Testis (tissue), 3 donors: ENCODE results near the gene SMG7. TPM values are rescaled to one million over a fixed set of nuclear protein-coding genes. Genes with fewer than 3 reads are reported as not detected.

Experiments used
- DNase-seq: peaks from one replicate; pipeline ENCODE4 v3.0.0-alpha.2; 2019
- H3K27ac ChIP-seq, 2 donors: fragments of 200-600 bp; sonication (generic); one replicate each; pipeline ENCODE4 v1.5.1; 2019
- H3K27me3 ChIP-seq: fragments of 200-600 bp; sonication (generic); one replicate; pipeline ENCODE4 v1.5.1; 2019
- H3K36me3 ChIP-seq: fragments of 200-600 bp; sonication (generic); one replicate; pipeline ENCODE4 v1.5.1; 2017; ENCODE audit warnings: low read depth; ENCODE audit errors: missing control alignments
- H3K4me1 ChIP-seq: fragments of 200-600 bp; sonication (generic); one replicate; pipeline ENCODE4 v1.5.1; 2019
- H3K4me3 ChIP-seq, 2 donors: fragments of 200-600 bp; sonication (generic); one replicate each; pipeline ENCODE4 v1.5.1; 2017 to 2019
- H3K9me3 ChIP-seq: fragments of 200-600 bp; sonication (generic); one replicate; pipeline ENCODE4 v1.5.1; 2017
- POLR2A ChIP-seq: fragments of 450-650 bp; IDR thresholded peaks from one replicate; pipeline ENCODE4 v1.6.1; 2017; ENCODE audit warnings: antibody characterized with exemption, mild to moderate bottlenecking, moderate library complexity
- WGBS, 2 donors: methylation state at CpG; one replicate each; pipeline ENCODE4 v1.1.5; 2018; 5-methylcytosine and 5-hydroxymethylcytosine counted together
- intact Hi-C: fragments of 100-400 bp; cut with DNase I; formaldehyde crosslinking; loops from one replicate; pipeline ENCODE4 v1.15.1; 2023; ENCODE audit warnings: low total_unique reads
- polyA plus RNA-seq: library from polyadenylated mRNA; stranded (reverse); fragments of 350-450 nt; fragmentation: Illumina TruSeq; extraction: RNeasy Lipid Tissue Mini Kit (QIAGEN cat#74804); gene quantifications from one replicate; pipeline ENCODE4 v1.2.3, GENCODE V29; 2014; ENCODE audit warnings: low read depth, low replicate concordance; ENCODE audit not compliant: insufficient read depth
- total RNA-seq, 2 donors: library from RNA; depleted of rRNA; stranded (reverse); fragments of >200 nt; gene quantifications; one replicate each; pipeline ENCODE4 v1.2.3, GENCODE V29; 2016
- TF ChIP-seq, protein P1 (sequence below), 3 experiments: fragments of 450-650 bp in 2 of 3; fragments of 200-600 bp in 1 of 3; sonication (generic) in 1 of 3; IDR thresholded peaks; one replicate each; pipeline ENCODE4 v1.5.1; 2016 to 2019; ENCODE audit warnings: antibody characterized with exemption in 3 of 3, mild to moderate bottlenecking in 2 of 3, moderate library complexity in 1 of 3

Gene SMG7
- total and polyA plus RNA-seq, 3 donors from 2014 or later: 109 to 157 (median 139) TPM

- 84 to 91% methylated on average over 4 of the region's 4 CpGs for WGBS, 2 donors
- no peaks in the 10 kb centered on the region for H3K9me3 ChIP-seq
- intact Hi-C loops: no loop called here
- H3K4me1 ChIP-seq: no peaks in the 10 kb centered on the region
- H3K27me3 ChIP-seq: no peaks in the 10 kb centered on the region
- no peak for DNase-seq
- TF ChIP-seq, protein P1, sequence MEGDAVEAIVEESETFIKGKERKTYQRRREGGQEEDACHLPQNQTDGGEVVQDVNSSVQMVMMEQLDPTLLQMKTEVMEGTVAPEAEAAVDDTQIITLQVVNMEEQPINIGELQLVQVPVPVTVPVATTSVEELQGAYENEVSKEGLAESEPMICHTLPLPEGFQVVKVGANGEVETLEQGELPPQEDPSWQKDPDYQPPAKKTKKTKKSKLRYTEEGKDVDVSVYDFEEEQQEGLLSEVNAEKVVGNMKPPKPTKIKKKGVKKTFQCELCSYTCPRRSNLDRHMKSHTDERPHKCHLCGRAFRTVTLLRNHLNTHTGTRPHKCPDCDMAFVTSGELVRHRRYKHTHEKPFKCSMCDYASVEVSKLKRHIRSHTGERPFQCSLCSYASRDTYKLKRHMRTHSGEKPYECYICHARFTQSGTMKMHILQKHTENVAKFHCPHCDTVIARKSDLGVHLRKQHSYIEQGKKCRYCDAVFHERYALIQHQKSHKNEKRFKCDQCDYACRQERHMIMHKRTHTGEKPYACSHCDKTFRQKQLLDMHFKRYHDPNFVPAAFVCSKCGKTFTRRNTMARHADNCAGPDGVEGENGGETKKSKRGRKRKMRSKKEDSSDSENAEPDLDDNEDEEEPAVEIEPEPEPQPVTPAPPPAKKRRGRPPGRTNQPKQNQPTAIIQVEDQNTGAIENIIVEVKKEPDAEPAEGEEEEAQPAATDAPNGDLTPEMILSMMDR (IDR thresholded peaks at IDR 0.05): no peak
- no peak for TF ChIP-seq POLR2A
- H3K36me3 ChIP-seq: no peaks in the 10 kb centered on the region
- H3K4me3 ChIP-seq: no peak overlapping the region
- no peak overlapping the region for H3K27ac ChIP-seq
Measured at GRCh38 chr1:183571678-183572268, 99.5 kb downstream of the SMG7 start.

GRCh38 chr1:183572721-183573120 is 100.4 kb downstream of the SMG7 start:
- Histone ChIP-seq H3K36me3 (no peaks in the 10 kb centered on the region), H3K27me3 (no peaks in the 10 kb centered on the region), H3K27ac (no peak overlapping the region), H3K4me3 (no peak overlapping the region), H3K4me1 (no peaks in the 10 kb centered on the region), H3K9me3 (no peaks in the 10 kb centered on the region)
- no peak for DNase-seq
- 67 to 85% methylated on average over 1 of the region's 1 CpG for WGBS, 2 donors
- TF ChIP-seq, protein P1 (IDR thresholded peaks at IDR 0.05): no peak
- TF ChIP-seq POLR2A: no peak
- intact Hi-C loops: no loop called here

GRCh38 chr1:183575606-183576005 is 103.3 kb downstream of the SMG7 start:
- no peak overlapping the region for H3K27ac ChIP-seq
- no peaks in the 10 kb centered on the region for H3K4me1 ChIP-seq
- 64 to 75% methylated on average over 5 of the region's 5 CpGs for WGBS, 2 donors
- intact Hi-C loops: no loop called here
- no peak overlapping the region for H3K4me3 ChIP-seq
- no peak for DNase-seq
- TF ChIP-seq POLR2A: no peak
- TF ChIP-seq, protein P1 (IDR thresholded peaks at IDR 0.05): no peak
- H3K27me3 ChIP-seq: no peaks in the 10 kb centered on the region
- H3K36me3 ChIP-seq: no peaks in the 10 kb centered on the region
- no peaks in the 10 kb centered on the region for H3K9me3 ChIP-seq

- Histone ChIP-seq H3K9me3 (no peaks in the 10 kb centered on the region), H3K27me3 (no peaks in the 10 kb centered on the region), H3K4me1 (no peaks in the 10 kb centered on the region), H3K4me3 (no peak overlapping the region), H3K36me3 (no peaks in the 10 kb centered on the region), H3K27ac (no peak overlapping the region)
- no peak for TF ChIP-seq POLR2A
- TF ChIP-seq, protein P1 (IDR thresholded peaks at IDR 0.05): no peak
- intact Hi-C loops: no loop called here
- no peak for DNase-seq
- WGBS, 2 donors: 54 to 75% methylated on average over 8 of the region's 8 CpGs
Measured at GRCh38 chr1:183576537-183576936, 104.2 kb downstream of the SMG7 start.

DNA sequence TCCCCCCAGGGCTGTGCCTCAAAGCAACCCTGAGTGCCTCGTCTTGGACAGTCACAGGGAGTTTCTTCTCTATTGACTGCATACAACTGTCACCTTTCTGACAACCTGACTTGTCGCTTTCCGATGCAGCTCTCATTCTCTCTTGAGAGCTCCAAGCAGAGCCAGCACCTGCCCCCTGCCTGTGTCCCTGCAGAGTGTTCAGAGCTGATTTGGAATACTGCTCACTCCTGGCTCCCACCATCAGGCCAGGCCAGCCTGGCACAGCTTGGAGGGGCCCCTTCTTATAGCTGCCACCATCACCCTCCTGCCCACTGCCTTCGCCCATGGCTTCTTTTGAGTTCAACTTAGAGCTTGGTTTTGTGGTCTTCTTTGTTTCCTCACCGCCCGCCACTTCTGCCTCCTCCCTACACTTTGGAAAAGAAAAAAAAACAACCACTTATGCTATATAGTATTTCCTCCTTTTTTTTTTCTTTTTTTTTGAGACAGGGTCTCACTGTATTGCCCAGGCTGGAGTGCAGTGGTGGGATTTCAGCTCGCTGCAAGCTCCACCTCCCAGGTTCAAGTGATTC is 105.7 kb downstream of the SMG7 start:
- H3K9me3 ChIP-seq: no peaks in the 10 kb centered on the region
- H3K27ac ChIP-seq: no peak overlapping the region
- H3K36me3 ChIP-seq: no peaks in the 10 kb centered on the region
- DNase-seq: no peak
- H3K27me3 ChIP-seq: no peaks in the 10 kb centered on the region
- H3K4me3 ChIP-seq: no peak overlapping the region
- intact Hi-C loops: no loop called here
- no peaks in the 10 kb centered on the region for H3K4me1 ChIP-seq
- TF ChIP-seq, protein P1 (IDR thresholded peaks at IDR 0.05): no peak
- no peak for TF ChIP-seq POLR2A
- WGBS, 2 donors: 92 to 93% methylated on average over 7 of the region's 7 CpGs
